ENCODE measurements around the gene FHIT.

- TF ChIP-seq CTCF (IDR thresholded peaks at IDR 0.05): no peak
- no peak for TF ChIP-seq POLR2AphosphoS5 (IDR thresholded peaks at IDR 0.05)
- no peak for TF ChIP-seq EP300 (IDR thresholded peaks at IDR 0.05)
Observed at GRCh38 chr3:59879031-59879581, 1372.1 kb downstream of the FHIT start.

Data from esophagus muscularis mucosa (tissue), 4 donors.